Measurements from ENCODE around the gene C2CD4B. TPM values are rescaled to one million over a fixed set of nuclear protein-coding genes. Genes with fewer than 3 reads are reported as not detected.

The C2CD4B gene
- total and polyA plus RNA-seq, 3 experiments from 2014 or later, result 0.13 TPM; not detected in 2

GRCh38 chr15:62165793-62166375 is 799 bp upstream of the C2CD4B start:
- H3K27me3 ChIP-seq (ENCODE audit: insufficient read depth, low read length, poor library complexity, severe bottlenecking), result peaks cover 16% of the 10 kb centered on the region

GRCh38 chr15:62164396-62165103 is 535 bp downstream of the C2CD4B start:
- Mint-ChIP-seq H3K36me3 (peaks cover 0 to 2% (median 0%) of the 10 kb centered on the region in 3 donors), H3K4me1 (peaks cover 12 to 21% (median 19%) of the 10 kb centered on the region in 3 donors), H3K27ac (no peak overlapping the region), H3K4me3 (peak overlapping the region; percentile 69 to 87 (median 81)), H3K9me3 (peaks cover 0 to 3% (median 0%) of the 10 kb centered on the region in 5 donors), H3K27me3 (peaks cover 30 to 79% of the 10 kb centered on the region in 2 donors)
- H3K4me3 ChIP-seq (ENCODE audit: low read length), result no peak overlapping the region
- H3K27me3 ChIP-seq (ENCODE audit: insufficient read depth, low read length, poor library complexity, severe bottlenecking), result peaks cover 22% of the 10 kb centered on the region
- ChIA-PET CTCF (no interaction called here), POLR2A (no interaction called here)
- H3K9me3 ChIP-seq (ENCODE audit: low read length), result no peaks in the 10 kb centered on the region
- no peaks in the 10 kb centered on the region for H3K4me1 ChIP-seq (ENCODE audit: insufficient read depth, low read length)
- H3K27ac ChIP-seq (ENCODE audit: low read depth, low read length), result no peak overlapping the region
- H3K36me3 ChIP-seq (ENCODE audit: insufficient read depth, low read length), result no peaks in the 10 kb centered on the region
- no peak for DNase-seq

More at GRCh38 chr15:62165793-62166375, 799 bp upstream of the C2CD4B start:
- H3K4me1 Mint-ChIP-seq, result peaks cover 12 to 21% (median 19%) of the 10 kb centered on the region in 3 donors
- DNase-seq, result no peak
- no peaks in the 10 kb centered on the region for H3K9me3 Mint-ChIP-seq
- ChIA-PET POLR2A (no interaction called here), CTCF (no interaction called here)
- peak overlapping the region in 1 of 8 donors; percentile 22 for H3K27ac Mint-ChIP-seq
- Histone ChIP-seq H3K9me3 (ENCODE audit: low read length) (no peaks in the 10 kb centered on the region), H3K4me1 (ENCODE audit: insufficient read depth, low read length) (no peaks in the 10 kb centered on the region), H3K4me3 (ENCODE audit: low read length) (no peak overlapping the region), H3K27ac (ENCODE audit: low read depth, low read length) (no peak overlapping the region), H3K36me3 (ENCODE audit: insufficient read depth, low read length) (no peaks in the 10 kb centered on the region)
- no peaks in the 10 kb centered on the region for H3K36me3 Mint-ChIP-seq
- H3K27me3 Mint-ChIP-seq, result peaks cover 28 to 72% of the 10 kb centered on the region in 2 donors
- H3K4me3 Mint-ChIP-seq, result peak overlapping the region in 6 of 7 donors; percentile 52 to 86 (median 67)

- Histone ChIP-seq H3K27me3 (ENCODE audit: insufficient read depth, low read length, poor library complexity, severe bottlenecking) (peaks cover 22% of the 10 kb centered on the region), H3K4me3 (ENCODE audit: low read length) (no peak overlapping the region), H3K9me3 (ENCODE audit: low read length) (no peaks in the 10 kb centered on the region), H3K36me3 (ENCODE audit: insufficient read depth, low read length) (no peaks in the 10 kb centered on the region), H3K27ac (ENCODE audit: low read depth, low read length) (no peak overlapping the region), H3K4me1 (ENCODE audit: insufficient read depth, low read length) (no peaks in the 10 kb centered on the region)
- peaks cover 0 to 6% (median 0%) of the 10 kb centered on the region in 3 donors for H3K36me3 Mint-ChIP-seq
- no peak overlapping the region for H3K27ac Mint-ChIP-seq
- H3K4me1 Mint-ChIP-seq, result peaks cover 12 to 21% (median 19%) of the 10 kb centered on the region in 3 donors
- DNase-seq, result no peak
- peaks cover 0 to 6% (median under 1%) of the 10 kb centered on the region in 5 donors for H3K9me3 Mint-ChIP-seq
- ChIA-PET POLR2A (no interaction called here), CTCF (no interaction called here)
- no peak overlapping the region for H3K4me3 Mint-ChIP-seq
- peaks cover 36 to 81% of the 10 kb centered on the region in 2 donors for H3K27me3 Mint-ChIP-seq
Measured at GRCh38 chr15:62164014-62164395, 1.1 kb downstream of the C2CD4B start.

- POLR2A ChIA-PET, result no interaction called here
- no peaks in the 10 kb centered on the region for H3K9me3 ChIP-seq (ENCODE audit: low read length)
- peaks cover 4 to 11% (median 6%) of the 10 kb centered on the region in 5 donors for H3K9me3 Mint-ChIP-seq
- no peak for DNase-seq
- peaks cover 12 to 21% (median 19%) of the 10 kb centered on the region in 3 donors for H3K4me1 Mint-ChIP-seq
- no peaks in the 10 kb centered on the region for H3K36me3 ChIP-seq (ENCODE audit: insufficient read depth, low read length)
- H3K27me3 ChIP-seq (ENCODE audit: insufficient read depth, low read length, poor library complexity, severe bottlenecking), result peaks cover 22% of the 10 kb centered on the region
- H3K27ac ChIP-seq (ENCODE audit: low read depth, low read length), result no peak overlapping the region
- H3K4me3 ChIP-seq (ENCODE audit: low read length), result no peak overlapping the region
- H3K27me3 Mint-ChIP-seq, result peaks cover 38 to 81% of the 10 kb centered on the region in 2 donors
- peak overlapping the region in 6 of 7 donors; percentile 26 to 73 (median 46) for H3K4me3 Mint-ChIP-seq
- H3K27ac Mint-ChIP-seq, result no peak overlapping the region
- peaks cover 0 to 9% (median 0%) of the 10 kb centered on the region in 3 donors for H3K36me3 Mint-ChIP-seq
- no peaks in the 10 kb centered on the region for H3K4me1 ChIP-seq (ENCODE audit: insufficient read depth, low read length)
- CTCF ChIA-PET, result no interaction called here
Measured at GRCh38 chr15:62163397-62164013, 1.6 kb downstream of the C2CD4B start.

- ChIA-PET CTCF (no interaction called here), POLR2A (no interaction called here)
- no peak overlapping the region for H3K4me3 ChIP-seq (ENCODE audit: low read length)
- Mint-ChIP-seq H3K27ac (peak overlapping the region in 1 of 8 donors; percentile 7), H3K4me1 (peaks cover 3 to 5% (median 4%) of the 10 kb centered on the region in 3 donors), H3K27me3 (peaks cover 10 to 34% of the 10 kb centered on the region in 2 donors), H3K9me3 (peaks cover 9 to 18% (median 11%) of the 10 kb centered on the region in 5 donors), H3K36me3 (peaks cover 0 to 18% (median 0%) of the 10 kb centered on the region in 3 donors), H3K4me3 (no peak overlapping the region)
- H3K36me3 ChIP-seq (ENCODE audit: insufficient read depth, low read length), result no peaks in the 10 kb centered on the region
- H3K27me3 ChIP-seq (ENCODE audit: insufficient read depth, low read length, poor library complexity, severe bottlenecking), result no peaks in the 10 kb centered on the region
- H3K4me1 ChIP-seq (ENCODE audit: insufficient read depth, low read length), result no peaks in the 10 kb centered on the region
- no peak overlapping the region for H3K27ac ChIP-seq (ENCODE audit: low read depth, low read length)
- no peak for DNase-seq
- no peaks in the 10 kb centered on the region for H3K9me3 ChIP-seq (ENCODE audit: low read length)
Measured at GRCh38 chr15:62153228-62153627, 11.9 kb downstream of the C2CD4B start.

GRCh38 chr15:62150445-62150844 is 14.6 kb downstream of the C2CD4B start:
- no peak for DNase-seq
- no peaks in the 10 kb centered on the region for H3K4me1 ChIP-seq (ENCODE audit: insufficient read depth, low read length)
- POLR2A ChIA-PET, result no interaction called here
- H3K4me3 ChIP-seq (ENCODE audit: low read length), result no peak overlapping the region
- Mint-ChIP-seq H3K4me1 (peaks cover 3 to 5% (median 4%) of the 10 kb centered on the region in 3 donors), H3K27ac (no peak overlapping the region), H3K36me3 (no peaks in the 10 kb centered on the region), H3K4me3 (no peak overlapping the region), H3K27me3 (peaks cover 9 to 35% of the 10 kb centered on the region in 2 donors), H3K9me3 (peaks cover 0 to 3% (median 0%) of the 10 kb centered on the region in 5 donors)
- CTCF ChIA-PET, result no interaction called here
- no peaks in the 10 kb centered on the region for H3K27me3 ChIP-seq (ENCODE audit: insufficient read depth, low read length, poor library complexity, severe bottlenecking)
- H3K27ac ChIP-seq (ENCODE audit: low read depth, low read length), result no peak overlapping the region
- no peaks in the 10 kb centered on the region for H3K36me3 ChIP-seq (ENCODE audit: insufficient read depth, low read length)
- no peaks in the 10 kb centered on the region for H3K9me3 ChIP-seq (ENCODE audit: low read length)

- Mint-ChIP-seq H3K36me3 (no peaks in the 10 kb centered on the region), H3K9me3 (no peaks in the 10 kb centered on the region), H3K27ac (no peak overlapping the region), H3K4me1 (peaks cover 3 to 5% (median 4%) of the 10 kb centered on the region in 3 donors), H3K4me3 (no peak overlapping the region), H3K27me3 (peaks cover 5 to 32% of the 10 kb centered on the region in 2 donors)
- DNase-seq, result no peak
- Histone ChIP-seq H3K36me3 (ENCODE audit: insufficient read depth, low read length) (no peaks in the 10 kb centered on the region), H3K4me1 (ENCODE audit: insufficient read depth, low read length) (no peaks in the 10 kb centered on the region), H3K9me3 (ENCODE audit: low read length) (no peaks in the 10 kb centered on the region), H3K4me3 (ENCODE audit: low read length) (no peak overlapping the region), H3K27me3 (ENCODE audit: insufficient read depth, low read length, poor library complexity, severe bottlenecking) (no peaks in the 10 kb centered on the region), H3K27ac (ENCODE audit: low read depth, low read length) (no peak overlapping the region)
- ChIA-PET POLR2A (no interaction called here), CTCF (no interaction called here)
Measured at GRCh38 chr15:62149729-62150128, 15.4 kb downstream of the C2CD4B start.

- Mint-ChIP-seq H3K4me3 (no peak overlapping the region), H3K9me3 (no peaks in the 10 kb centered on the region), H3K27ac (no peak overlapping the region), H3K4me1 (peaks cover 3 to 5% (median 4%) of the 10 kb centered on the region in 3 donors), H3K36me3 (no peaks in the 10 kb centered on the region), H3K27me3 (peaks cover 5 to 17% of the 10 kb centered on the region in 2 donors)
- ChIA-PET CTCF (no interaction called here), POLR2A (no interaction called here)
- Histone ChIP-seq H3K4me3 (ENCODE audit: low read length) (no peak overlapping the region), H3K27me3 (ENCODE audit: insufficient read depth, low read length, poor library complexity, severe bottlenecking) (no peaks in the 10 kb centered on the region), H3K4me1 (ENCODE audit: insufficient read depth, low read length) (no peaks in the 10 kb centered on the region), H3K27ac (ENCODE audit: low read depth, low read length) (no peak overlapping the region), H3K36me3 (ENCODE audit: insufficient read depth, low read length) (no peaks in the 10 kb centered on the region), H3K9me3 (ENCODE audit: low read length) (no peaks in the 10 kb centered on the region)
- no peak for DNase-seq
Measured at GRCh38 chr15:62147551-62147950, 17.5 kb downstream of the C2CD4B start.
